HepG2 (cell line): ENCODE results near the gene ASXL1. TPM values are rescaled to one million over a fixed set of nuclear protein-coding genes. Genes with fewer than 3 reads are reported as not detected.

ENCODE experiments used
- DMAP1 ChIP-seq: IDR thresholded peaks from 2 replicates; pipeline ENCODE4 v1.6.1; 2016
- FIP1L1 ChIP-seq: fragments of 200-400 bp; formaldehyde crosslinking; IDR thresholded peaks from 2 replicates; pipeline ENCODE4 v1.6.1; 2018; ENCODE audit warnings: low read depth, mild to moderate bottlenecking, low read length, moderate library complexity, borderline replicate concordance; ENCODE audit not compliant: insufficient read depth
- MAFF ChIP-seq: IDR thresholded peaks from 2 replicates; pipeline ENCODE4 v1.6.1; 2011; ENCODE audit warnings: low read depth, low read length, improper control_type of control experiment
- MEF2D ChIP-seq: sonication (generic); formaldehyde crosslinking; IDR thresholded peaks from 2 replicates; pipeline ENCODE4 v1.5.1; 2020; ENCODE audit warnings: mild to moderate bottlenecking, missing genetic modification reagents
- NRL ChIP-seq: sonication (generic); formaldehyde crosslinking; IDR thresholded peaks from 2 replicates; pipeline ENCODE4 v1.5.0; 2020; ENCODE audit warnings: missing genetic modification reagents, mild to moderate bottlenecking, moderate library complexity, borderline replicate concordance
- REST ChIP-seq, 2 experiments: IDR thresholded peaks; 2 replicates each; pipeline ENCODE4 v1.6.1; 2011 to 2012; ENCODE audit warnings: low read length in 2 of 2, borderline replicate concordance in 1 of 2, low read depth in 1 of 2, mild to moderate bottlenecking in 1 of 2, moderate library complexity in 1 of 2
- SIX4 ChIP-seq: sonication (generic); formaldehyde crosslinking; IDR thresholded peaks from 2 replicates; pipeline ENCODE4 v1.4.0; 2020; ENCODE audit warnings: missing genetic modification reagents
- TCF7L2 ChIP-seq: IDR thresholded peaks from 2 replicates; pipeline ENCODE4 v1.6.1; 2011; ENCODE audit warnings: mild to moderate bottlenecking, low read depth, low read length, moderate library complexity
- TFDP1 ChIP-seq: IDR thresholded peaks from 2 replicates; pipeline ENCODE4 v1.6.1; 2016; ENCODE audit warnings: missing compliant biosample characterization, missing genetic modification reagents, borderline replicate concordance
- YEATS2 ChIP-seq: sonication (generic); formaldehyde crosslinking; IDR thresholded peaks from 2 replicates; pipeline ENCODE4 v1.4.0; 2020; ENCODE audit warnings: missing genetic modification reagents, borderline replicate concordance
- ZBED4 ChIP-seq: sonication (generic); formaldehyde crosslinking; IDR thresholded peaks from 2 replicates; pipeline ENCODE4 v1.4.0; 2020; ENCODE audit warnings: missing genetic modification reagents, borderline replicate concordance
- ZFAT ChIP-seq: sonication (generic); formaldehyde crosslinking; conservative IDR thresholded peaks from 2 replicates; pipeline ENCODE4 v1.8.1; 2023; ENCODE audit warnings: missing genetic modification reagents, inconsistent platforms
- ZNF614 ChIP-seq: IDR thresholded peaks from 2 replicates; pipeline ENCODE4 v1.6.1; 2018; ENCODE audit warnings: missing biosample characterization, missing genetic modification reagents, inconsistent platforms, borderline replicate concordance
- polyA plus RNA-seq, 8 experiments: library from polyadenylated mRNA; depleted of rRNA in 3 of 8; stranded (reverse) in 7 of 8; unstranded in 1 of 8; fragments of >200 nt; fragmentation: Illumina TruSeq in 4 of 8; extraction: Trizol in 4 of 8; gene quantifications; 2 replicates each; pipeline versions ENCODE4 v1.2.1 to v1.2.3, GENCODE V29; 2011 to 2016; ENCODE audit warnings: low read depth in 4 of 8, missing spikeins in 1 of 8, mixed read lengths in 1 of 8; ENCODE audit not compliant: insufficient read depth in 1 of 8
- total RNA-seq, 5 experiments: library from RNA; depleted of rRNA; stranded (reverse); fragments of >200 nt; fragmentation: Illumina TruSeq; extraction: Trizol; gene quantifications; 2 replicates each; pipeline ENCODE4 v1.2.3, GENCODE V29; 2016; ENCODE audit warnings: low read depth in 1 of 5
- TF ChIP-seq, protein P1 (sequence below): sonication (generic); formaldehyde crosslinking; IDR thresholded peaks from 2 replicates; pipeline ENCODE4 v1.4.0; 2020; ENCODE audit warnings: missing genetic modification reagents, borderline replicate concordance

The ASXL1 gene
- total and polyA plus RNA-seq, 2 of the 13 experiments (the other 11 are each of a cell fraction or from before 2014, with no cell fraction given), result 62.1 to 74.8 TPM

- no peak for TF ChIP-seq REST (IDR thresholded peaks at IDR 0.05; ENCODE audit: borderline replicate concordance in 1 of 2, low read depth in 1 of 2, low read length in 2 of 2)
- TF ChIP-seq, protein P1, sequence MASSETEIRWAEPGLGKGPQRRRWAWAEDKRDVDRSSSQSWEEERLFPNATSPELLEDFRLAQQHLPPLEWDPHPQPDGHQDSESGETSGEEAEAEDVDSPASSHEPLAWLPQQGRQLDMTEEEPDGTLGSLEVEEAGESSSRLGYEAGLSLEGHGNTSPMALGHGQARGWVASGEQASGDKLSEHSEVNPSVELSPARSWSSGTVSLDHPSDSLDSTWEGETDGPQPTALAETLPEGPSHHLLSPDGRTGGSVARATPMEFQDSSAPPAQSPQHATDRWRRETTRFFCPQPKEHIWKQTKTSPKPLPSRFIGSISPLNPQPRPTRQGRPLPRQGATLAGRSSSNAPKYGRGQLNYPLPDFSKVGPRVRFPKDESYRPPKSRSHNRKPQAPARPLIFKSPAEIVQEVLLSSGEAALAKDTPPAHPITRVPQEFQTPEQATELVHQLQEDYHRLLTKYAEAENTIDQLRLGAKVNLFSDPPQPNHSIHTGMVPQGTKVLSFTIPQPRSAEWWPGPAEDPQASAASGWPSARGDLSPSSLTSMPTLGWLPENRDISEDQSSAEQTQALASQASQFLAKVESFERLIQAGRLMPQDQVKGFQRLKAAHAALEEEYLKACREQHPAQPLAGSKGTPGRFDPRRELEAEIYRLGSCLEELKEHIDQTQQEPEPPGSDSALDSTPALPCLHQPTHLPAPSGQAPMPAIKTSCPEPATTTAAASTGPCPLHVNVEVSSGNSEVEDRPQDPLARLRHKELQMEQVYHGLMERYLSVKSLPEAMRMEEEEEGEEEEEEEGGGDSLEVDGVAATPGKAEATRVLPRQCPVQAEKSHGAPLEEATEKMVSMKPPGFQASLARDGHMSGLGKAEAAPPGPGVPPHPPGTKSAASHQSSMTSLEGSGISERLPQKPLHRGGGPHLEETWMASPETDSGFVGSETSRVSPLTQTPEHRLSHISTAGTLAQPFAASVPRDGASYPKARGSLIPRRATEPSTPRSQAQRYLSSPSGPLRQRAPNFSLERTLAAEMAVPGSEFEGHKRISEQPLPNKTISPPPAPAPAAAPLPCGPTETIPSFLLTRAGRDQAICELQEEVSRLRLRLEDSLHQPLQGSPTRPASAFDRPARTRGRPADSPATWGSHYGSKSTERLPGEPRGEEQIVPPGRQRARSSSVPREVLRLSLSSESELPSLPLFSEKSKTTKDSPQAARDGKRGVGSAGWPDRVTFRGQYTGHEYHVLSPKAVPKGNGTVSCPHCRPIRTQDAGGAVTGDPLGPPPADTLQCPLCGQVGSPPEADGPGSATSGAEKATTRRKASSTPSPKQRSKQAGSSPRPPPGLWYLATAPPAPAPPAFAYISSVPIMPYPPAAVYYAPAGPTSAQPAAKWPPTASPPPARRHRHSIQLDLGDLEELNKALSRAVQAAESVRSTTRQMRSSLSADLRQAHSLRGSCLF, result no peak; the same call in 1 of the 2 replicates
- TF ChIP-seq MEF2D (CRISPR knock-in tag), result no peak; the same call in 1 of the 2 replicates
- no peak for TF ChIP-seq ZFAT (CRISPR knock-in tag)
- TF ChIP-seq ZBED4, result 0 out of 2 replicates have a peak, but pooled peaks have one; percentile 8
- no peak; the same call in 1 of the 2 replicates for TF ChIP-seq DMAP1
- TF ChIP-seq ZNF614, result peak; percentile 84; the same call in 1 of the 2 replicates
- TF ChIP-seq TFDP1 (CRISPR knock-in tag), result no peak
- TF ChIP-seq MAFF, result peak; percentile 55; the same call in 1 of the 2 replicates
- TF ChIP-seq FIP1L1, result no peak
- peak; percentile 62 for TF ChIP-seq SIX4 (CRISPR knock-in tag)
- no peak for TF ChIP-seq TCF7L2
- TF ChIP-seq YEATS2 (CRISPR knock-in tag), result peak; percentile 43; the same call in 1 of the 2 replicates
- TF ChIP-seq NRL (CRISPR knock-in tag), result no peak
Observed at GRCh38 chr20:32325706-32326503, 32.2 kb upstream of the ASXL1 start (continued).
